Measurements from ENCODE around the gene MAST4.

- TF ChIP-seq CTCF (IDR thresholded peaks at IDR 0.05; ENCODE audit: insufficient read depth, low read depth, low read length) (no peak), EZH2 (IDR thresholded peaks at IDR 0.05; ENCODE audit: insufficient read depth, low read length) (no peak)
Measured at GRCh38 chr5:66991746-66992145, 395.6 kb downstream of the MAST4 start.
